Mammary epithelial cell (primary cell): ENCODE measurements around the gene PRADC1.

Source experiments
- CTCF ChIP-seq, 2 donors: IDR thresholded peaks in 1 of 2; conservative IDR thresholded peaks in 1 of 2; 2 replicates each; pipeline ENCODE4 v1.5.1; 2011 to 2012; ENCODE audit warnings: inconsistent platforms in 2 of 2, low read length in 2 of 2, mild to moderate bottlenecking in 2 of 2, control low read depth in 1 of 2, low read depth in 1 of 2; ENCODE audit not compliant: insufficient read depth in 1 of 2; ENCODE audit errors: extremely low read depth in 1 of 2
- EZH2 ChIP-seq: IDR thresholded peaks from 2 replicates; pipeline ENCODE4 v1.6.1; 2012; ENCODE audit warnings: low read length, inconsistent platforms, borderline replicate concordance

GRCh38 chr2:73233154-73233931 is at the start of gene PRADC1:
- TF ChIP-seq CTCF (conservative IDR thresholded peaks at IDR 0.05 in 1 of 2, IDR thresholded peaks at IDR 0.05 in 1 of 2; ENCODE audit: extremely low read depth in 1 of 2, insufficient read depth in 1 of 2, low read depth in 1 of 2, low read length in 2 of 2): no peak
- TF ChIP-seq EZH2: no peak
